K562 (cell line): Measurements from ENCODE around the gene MYL6B. TPM values are rescaled to one million over a fixed set of nuclear protein-coding genes. Genes with fewer than 3 reads are reported as not detected.

Source experiments
- AFF1 ChIP-seq, 2 experiments: fragments of 450-650 bp; IDR thresholded peaks; 2 replicates each; pipeline ENCODE4 v1.6.1; 2018; ENCODE audit warnings: mild to moderate bottlenecking in 2 of 2, low read depth in 1 of 2; ENCODE audit not compliant: partially characterized antibody in 2 of 2
- ETS1 ChIP-seq: conservative IDR thresholded peaks from 2 replicates; pipeline ENCODE4 v1.6.1; 2011; ENCODE audit warnings: low read depth, mild to moderate bottlenecking, low read length; ENCODE audit not compliant: control insufficient read depth
- KAT2B ChIP-seq: IDR thresholded peaks from one replicate; pipeline ENCODE4 v1.6.1; 2012; ENCODE audit warnings: low read depth, mild to moderate bottlenecking, control low read depth, inconsistent platforms, low read length, moderate library complexity
- OTX1 ChIP-seq: fragments of 450-650 bp; formaldehyde crosslinking; IDR thresholded peaks from 2 replicates; pipeline ENCODE4 v1.4.0; 2022; ENCODE audit warnings: mild to moderate bottlenecking
- ZNF431 ChIP-seq: sonication (generic); formaldehyde crosslinking; IDR thresholded peaks from 2 replicates; pipeline ENCODE4 v1.8.0; 2022; ENCODE audit warnings: mild to moderate bottlenecking, missing genetic modification reagents
- polyA plus RNA-seq, 8 experiments: library from polyadenylated mRNA; depleted of rRNA in 4 of 8; stranded (reverse) in 5 of 8; unstranded in 3 of 8; fragments of >200 nt; fragmentation: Nextera tagmentation in 2 of 8; fragmentation: Illumina TruSeq in 1 of 8; extraction: Ambion mirVana in 2 of 8; extraction: Trizol in 1 of 8; gene quantifications; 2 replicates each; pipeline versions ENCODE4 v1.2.1 to v1.2.3, GENCODE V29; 2011 to 2014; ENCODE audit warnings: inconsistent platforms in 1 of 8, missing spikeins in 1 of 8
- total RNA-seq, 7 experiments: library from RNA; depleted of rRNA in 6 of 7; stranded (reverse); fragments of >200 nt in 6 of 7; fragmentation: Illumina TruSeq in 2 of 7; extraction: Trizol in 2 of 7; gene quantifications; 2 replicates each; pipeline versions ENCODE4 v1.2.1 to v1.2.3, GENCODE V29; 2011 to 2021; ENCODE audit warnings: low replicate concordance in 1 of 7

MYL6B gene
- total and polyA plus RNA-seq, 9 of the 15 experiments (the other 6 are each of a cell fraction or from before 2014, with no cell fraction given) = 42.8 to 77.3 (median 68.6) TPM

- TF ChIP-seq AFF1 (IDR thresholded peaks at IDR 0.05; ENCODE audit: low read depth in 1 of 2, partially characterized antibody in 2 of 2) = no peak
- 0 out of 2 replicates have a peak, but pooled peaks have one; percentile 32 for TF ChIP-seq ZNF431 (CRISPR knock-in tag)
- no peak for TF ChIP-seq KAT2B
- no peak for TF ChIP-seq ETS1
- TF ChIP-seq OTX1 (CRISPR knock-in tag) = no peak
- TF ChIP-seq, all 486 proteins: peak for 10
Measured at GRCh38 chr12:56160193-56160763, 7.9 kb downstream of the MYL6B start (continued).
